ENCODE results near the gene NADSYN1.

GRCh38 chr11:71440021-71440755 lies 12.8 kb upstream of the NADSYN1 start:
- TF ChIP-seq, protein P1, sequence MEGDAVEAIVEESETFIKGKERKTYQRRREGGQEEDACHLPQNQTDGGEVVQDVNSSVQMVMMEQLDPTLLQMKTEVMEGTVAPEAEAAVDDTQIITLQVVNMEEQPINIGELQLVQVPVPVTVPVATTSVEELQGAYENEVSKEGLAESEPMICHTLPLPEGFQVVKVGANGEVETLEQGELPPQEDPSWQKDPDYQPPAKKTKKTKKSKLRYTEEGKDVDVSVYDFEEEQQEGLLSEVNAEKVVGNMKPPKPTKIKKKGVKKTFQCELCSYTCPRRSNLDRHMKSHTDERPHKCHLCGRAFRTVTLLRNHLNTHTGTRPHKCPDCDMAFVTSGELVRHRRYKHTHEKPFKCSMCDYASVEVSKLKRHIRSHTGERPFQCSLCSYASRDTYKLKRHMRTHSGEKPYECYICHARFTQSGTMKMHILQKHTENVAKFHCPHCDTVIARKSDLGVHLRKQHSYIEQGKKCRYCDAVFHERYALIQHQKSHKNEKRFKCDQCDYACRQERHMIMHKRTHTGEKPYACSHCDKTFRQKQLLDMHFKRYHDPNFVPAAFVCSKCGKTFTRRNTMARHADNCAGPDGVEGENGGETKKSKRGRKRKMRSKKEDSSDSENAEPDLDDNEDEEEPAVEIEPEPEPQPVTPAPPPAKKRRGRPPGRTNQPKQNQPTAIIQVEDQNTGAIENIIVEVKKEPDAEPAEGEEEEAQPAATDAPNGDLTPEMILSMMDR (IDR thresholded peaks at IDR 0.05) = no peak
- TF ChIP-seq POLR2A (IDR thresholded peaks at IDR 0.05) = no peak
- TF ChIP-seq EP300 (IDR thresholded peaks at IDR 0.05) = no peak

Data from tibial nerve (tissue), 4 donors.